AG04449 (cell line): Measurements from ENCODE around the gene SIT1.

Source experiments
- CTCF ChIA-PET: fragments of 350-600 bp; formaldehyde crosslinking; extraction: SDS; loops from one replicate; lab custom pipeline; 2021; ENCODE audit warnings: antibody characterized with exemption; lab: Yijun Ruan, JAX
- POLR2A ChIA-PET: fragments of 400-600, 350-600 bp; formaldehyde crosslinking; extraction: SDS; loops from one replicate; lab custom pipeline; 2020; ENCODE audit warnings: antibody characterized with exemption, inconsistent platforms; lab: Yijun Ruan, JAX
- DNase-seq: peaks from one replicate; pipeline ENCODE4 v3.0.0-alpha.2; 2010; ENCODE audit warnings: low read depth, low spot score
- H3K4me3 ChIP-seq: 2 replicates; pipeline ENCODE4 v1.5.1; 2011; ENCODE audit warnings: low read depth, mild to moderate bottlenecking, control low read depth, low read length
- CTCF ChIP-seq: IDR thresholded peaks from one replicate; pipeline ENCODE4 v1.5.1; 2011; ENCODE audit warnings: mild to moderate bottlenecking, moderate library complexity, low read length, control low read depth, inconsistent platforms; ENCODE audit not compliant: insufficient read depth; ENCODE audit errors: missing control alignments

The SIT1 gene

GRCh38 chr9:35658137-35658967 is 7.6 kb upstream of the SIT1 start, which contains the start of gene CCDC107:
Gene CCDC107 (plus strand): TSS chr9:35658292. CDS start chr9:35658380, 88 bp downstream.
- DNase-seq: no peak
- POLR2A ChIA-PET: interaction anchor here (0.6 to 3.5 kb wide), 11 partner anchors 12 to 169 kb away, joined by 3 to 39 read pairs (median 6); partner anchors contain the start of genes CREB3, RUSC2, TLN1 and TPM2
- peak within 1 kb of the TSS; percentile 97 for H3K4me3 ChIP-seq
- CTCF ChIA-PET: interaction anchor here (0.5 to 11.9 kb wide), 29 partner anchors 8 to 156 kb away, joined by 3 to 148 read pairs (median 3); partner anchors contain the start of genes CA9, HINT2 and TPM2
- TF ChIP-seq CTCF: peak; percentile 78

- POLR2A ChIA-PET: interaction anchor here (0.6 to 3.5 kb wide), 11 partner anchors 11 to 168 kb away, joined by 3 to 39 read pairs (median 6); partner anchors contain the start of genes CREB3, RUSC2, TLN1 and TPM2
- H3K4me3 ChIP-seq: peak within 1 kb of the TSS; percentile 97
- TF ChIP-seq CTCF: peak; percentile 42
- DNase-seq: peak; percentile 99
- CTCF ChIA-PET: interaction anchor here (0.5 to 11.9 kb wide), 23 partner anchors 9 to 157 kb away, joined by 3 to 148 read pairs (median 4); partner anchors contain the start of genes HINT2 and TPM2
Observed at GRCh38 chr9:35657546-35658136, 6.9 kb upstream of the SIT1 start, which contains the start of gene RMRP. Gene RMRP (minus strand): TSS chr9:35658019.

- no peak for DNase-seq
- POLR2A ChIA-PET: interaction anchor here (1.2 to 3.5 kb wide), 8 partner anchors 11 to 167 kb away, joined by 3 to 39 read pairs (median 6); partner anchors contain the start of genes CREB3, RUSC2, TLN1 and TPM2
- TF ChIP-seq CTCF: no peak
- H3K4me3 ChIP-seq: peak overlapping the region; percentile 53
- CTCF ChIA-PET: interaction anchor here (1.1 to 11.9 kb wide), 16 partner anchors 11 to 179 kb away, joined by 3 to 148 read pairs (median 4); partner anchors contain the start of genes CREB3, HINT2, TLN1 and TPM2
Observed at GRCh38 chr9:35656831-35657545, 6.3 kb upstream of the SIT1 start.

DNA sequence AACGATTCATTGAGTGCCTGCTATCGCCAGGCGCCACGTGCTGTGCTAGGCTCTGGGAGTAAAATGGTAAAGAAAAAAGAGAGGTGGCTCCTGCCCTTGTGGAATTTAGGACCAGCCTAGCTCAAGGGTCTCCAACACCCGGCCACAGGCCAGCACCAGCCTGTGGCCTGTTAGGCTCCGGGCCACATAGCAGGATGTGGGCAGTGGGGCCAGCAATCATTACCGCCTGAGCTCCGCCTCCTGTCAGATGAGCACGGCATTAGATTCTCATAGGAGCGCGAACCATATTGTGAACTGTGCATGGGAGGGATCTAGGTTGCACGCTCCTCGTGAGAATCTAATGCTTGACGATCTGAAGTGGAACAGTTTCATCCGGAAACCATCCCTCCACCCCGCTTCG is 5.6 kb upstream of the SIT1 start:
- no peak for DNase-seq
- CTCF ChIA-PET: interaction anchor here (1.1 to 11.9 kb wide), 13 partner anchors 8 to 178 kb away, joined by 3 to 148 read pairs (median 4); partner anchors contain the start of genes ARHGEF39, CREB3, HINT2 and TLN1
- TF ChIP-seq CTCF: no peak
- no peak overlapping the region for H3K4me3 ChIP-seq
- POLR2A ChIA-PET: interaction anchor here (3.5 kb wide), 1 partner anchor 33 kb away, joined by 39 read pairs; the partner anchor contains the start of gene TPM2

DNA sequence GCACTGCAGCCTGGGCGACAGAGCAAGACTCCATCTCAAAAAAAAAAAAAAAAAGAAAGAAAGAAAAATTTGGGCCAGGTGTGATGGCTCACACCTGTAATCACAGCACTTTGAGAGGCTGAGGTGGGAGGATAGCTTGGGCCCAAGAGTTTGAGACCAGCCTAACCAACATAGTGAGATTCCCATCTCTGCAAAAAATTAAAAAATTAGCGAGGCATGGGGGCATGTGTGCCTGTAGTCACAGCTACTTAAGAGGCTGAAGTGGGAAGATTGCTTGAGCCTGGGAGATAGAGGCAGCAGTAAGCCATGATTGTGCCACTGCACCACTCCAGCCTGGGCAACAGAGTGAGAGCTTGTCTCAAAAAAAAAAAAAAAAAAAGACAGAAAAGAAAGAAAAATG is 2.9 kb upstream of the SIT1 start:
- ChIA-PET POLR2A (no interaction called here), CTCF (interaction anchor here (0.7 kb wide), 1 partner anchor 868 kb away, joined by 5 read pairs; no protein-coding TSS in a partner anchor)
- no peak overlapping the region for H3K4me3 ChIP-seq
- DNase-seq: no peak
- TF ChIP-seq CTCF: no peak
